Colonic mucosa (tissue), 4 donors: Measurements from ENCODE around the gene ANO7. TPM values are rescaled to one million over a fixed set of nuclear protein-coding genes. Genes with fewer than 3 reads are reported as not detected.

Experiments used
- DNase-seq: peaks from one replicate; pipeline ENCODE4 v3.0.0-alpha.2; 2020
- H3K27ac ChIP-seq: fragments of 200-600 bp; one replicate; pipeline ENCODE4 v1.8.0; 2021
- H3K27me3 ChIP-seq: fragments of 200-600 bp; one replicate; pipeline ENCODE4 v1.8.0; 2021
- H3K36me3 ChIP-seq: fragments of 200-600 bp; one replicate; pipeline ENCODE4 v1.8.0; 2021
- H3K4me1 ChIP-seq: fragments of 200-600 bp; one replicate; pipeline ENCODE4 v1.8.0; 2021; ENCODE audit warnings: mild to moderate bottlenecking
- H3K4me3 ChIP-seq: fragments of 200-600 bp; one replicate; pipeline ENCODE4 v1.8.0; 2021
- H3K9ac ChIP-seq, 2 donors: one replicate each; pipeline ENCODE4 v1.7.0; 2013; ENCODE audit warnings: control low read depth in 2 of 2, low read depth in 2 of 2, low read length in 2 of 2
- H3K9me3 ChIP-seq: fragments of 200-600 bp; one replicate; pipeline ENCODE4 v1.8.0; 2021
- intact Hi-C: fragments of 100-400 bp; cut with DNase I; formaldehyde crosslinking; loops from one replicate; pipeline ENCODE4 v1.14.1; 2022
- total RNA-seq, 2 donors: library from RNA; stranded (reverse); fragmentation: NEBNext Ultra II Directional in 1 of 2; extraction: Animal tissue kit (Norgen Biotek cat#: 25700) in 1 of 2; gene quantifications; one replicate each; pipeline ENCODE4 v1.2.1, GENCODE V29; 2021
- TF ChIP-seq, protein P1 (sequence below): fragments of 200-600 bp; IDR thresholded peaks from one replicate; pipeline ENCODE4 v1.8.0; 2022; ENCODE audit warnings: antibody characterized with exemption, mild to moderate bottlenecking
- donor health status: healthy.
- donor health status: DM: no; HTN: no; CAD: no.
- donor health status: DM: no; HTN: no; CAD: no.

ANO7 gene
- total RNA-seq, 2 donors from 2014 or later, result 41.4 to 55.0 TPM

GRCh38 chr2:241204490-241204889, 16.0 kb downstream of the ANO7 start:
- Histone ChIP-seq H3K4me3 (no peak overlapping the region), H3K9ac (no peak overlapping the region), H3K27ac (no peak overlapping the region), H3K36me3 (no peaks in the 10 kb centered on the region), H3K4me1 (no peaks in the 10 kb centered on the region), H3K27me3 (no peaks in the 10 kb centered on the region), H3K9me3 (no peaks in the 10 kb centered on the region)
- intact Hi-C loops, result no loop called here
- TF ChIP-seq, protein P1, sequence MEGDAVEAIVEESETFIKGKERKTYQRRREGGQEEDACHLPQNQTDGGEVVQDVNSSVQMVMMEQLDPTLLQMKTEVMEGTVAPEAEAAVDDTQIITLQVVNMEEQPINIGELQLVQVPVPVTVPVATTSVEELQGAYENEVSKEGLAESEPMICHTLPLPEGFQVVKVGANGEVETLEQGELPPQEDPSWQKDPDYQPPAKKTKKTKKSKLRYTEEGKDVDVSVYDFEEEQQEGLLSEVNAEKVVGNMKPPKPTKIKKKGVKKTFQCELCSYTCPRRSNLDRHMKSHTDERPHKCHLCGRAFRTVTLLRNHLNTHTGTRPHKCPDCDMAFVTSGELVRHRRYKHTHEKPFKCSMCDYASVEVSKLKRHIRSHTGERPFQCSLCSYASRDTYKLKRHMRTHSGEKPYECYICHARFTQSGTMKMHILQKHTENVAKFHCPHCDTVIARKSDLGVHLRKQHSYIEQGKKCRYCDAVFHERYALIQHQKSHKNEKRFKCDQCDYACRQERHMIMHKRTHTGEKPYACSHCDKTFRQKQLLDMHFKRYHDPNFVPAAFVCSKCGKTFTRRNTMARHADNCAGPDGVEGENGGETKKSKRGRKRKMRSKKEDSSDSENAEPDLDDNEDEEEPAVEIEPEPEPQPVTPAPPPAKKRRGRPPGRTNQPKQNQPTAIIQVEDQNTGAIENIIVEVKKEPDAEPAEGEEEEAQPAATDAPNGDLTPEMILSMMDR, result no peak
- DNase-seq, result no peak

GRCh38 chr2:241205086-241205485, 16.6 kb downstream of the ANO7 start:
- Histone ChIP-seq H3K4me3 (no peak overlapping the region), H3K27me3 (no peaks in the 10 kb centered on the region), H3K9ac (no peak overlapping the region), H3K36me3 (no peaks in the 10 kb centered on the region), H3K27ac (no peak overlapping the region), H3K4me1 (no peaks in the 10 kb centered on the region), H3K9me3 (no peaks in the 10 kb centered on the region)
- intact Hi-C loops, result no loop called here
- TF ChIP-seq, protein P1, result no peak
- no peak for DNase-seq

DNA sequence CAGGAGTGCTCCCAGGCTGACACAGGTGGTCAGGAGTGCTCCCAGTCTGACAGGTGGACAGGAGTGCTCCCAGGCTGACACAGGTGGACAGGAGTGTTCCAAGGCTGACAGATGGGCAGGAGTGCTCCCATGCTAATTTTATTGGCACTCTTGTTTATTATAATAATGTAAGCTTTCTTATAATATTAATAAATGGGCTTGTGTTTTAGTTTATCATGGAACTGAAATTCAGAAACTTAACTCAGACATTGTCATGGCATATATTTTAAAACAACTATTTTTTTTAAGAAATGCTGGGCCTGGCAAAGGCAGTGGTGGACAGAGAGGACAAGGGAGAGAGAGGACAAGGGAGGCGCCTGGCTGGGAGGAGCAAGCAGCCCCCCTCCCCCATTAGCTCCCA, 18.7 kb downstream of the ANO7 start:
- no peaks in the 10 kb centered on the region for H3K4me1 ChIP-seq
- H3K4me3 ChIP-seq, result no peak overlapping the region
- intact Hi-C loops, result no loop called here
- H3K9ac ChIP-seq, result no peak overlapping the region
- H3K9me3 ChIP-seq, result no peaks in the 10 kb centered on the region
- no peaks in the 10 kb centered on the region for H3K36me3 ChIP-seq
- no peak for DNase-seq
- TF ChIP-seq, protein P1, result no peak
- no peak overlapping the region for H3K27ac ChIP-seq
- no peaks in the 10 kb centered on the region for H3K27me3 ChIP-seq

GRCh38 chr2:241207641-241208040, 19.2 kb downstream of the ANO7 start:
- no peak overlapping the region for H3K9ac ChIP-seq
- no peak for DNase-seq
- no peaks in the 10 kb centered on the region for H3K36me3 ChIP-seq
- no peaks in the 10 kb centered on the region for H3K4me1 ChIP-seq
- H3K4me3 ChIP-seq, result no peak overlapping the region
- TF ChIP-seq, protein P1, result no peak
- H3K27ac ChIP-seq, result no peak overlapping the region
- H3K9me3 ChIP-seq, result no peaks in the 10 kb centered on the region
- H3K27me3 ChIP-seq, result no peaks in the 10 kb centered on the region
- intact Hi-C loops, result no loop called here

GRCh38 chr2:241208058-241208457, 19.6 kb downstream of the ANO7 start:
- Histone ChIP-seq H3K27me3 (no peaks in the 10 kb centered on the region), H3K4me3 (no peak overlapping the region), H3K4me1 (no peaks in the 10 kb centered on the region), H3K9ac (no peak overlapping the region), H3K9me3 (no peaks in the 10 kb centered on the region), H3K27ac (no peak overlapping the region), H3K36me3 (no peaks in the 10 kb centered on the region)
- intact Hi-C loops, result no loop called here
- DNase-seq, result no peak
- TF ChIP-seq, protein P1, result no peak

GRCh38 chr2:241209271-241209670, 20.8 kb downstream of the ANO7 start:
- intact Hi-C loops, result no loop called here

More at GRCh38 chr2:241209271-241209670, 20.8 kb downstream of the ANO7 start:
- no peak for DNase-seq
- Histone ChIP-seq H3K27ac (no peak overlapping the region), H3K4me3 (no peak overlapping the region), H3K36me3 (no peaks in the 10 kb centered on the region), H3K9me3 (no peaks in the 10 kb centered on the region), H3K4me1 (no peaks in the 10 kb centered on the region), H3K27me3 (no peaks in the 10 kb centered on the region), H3K9ac (no peak overlapping the region)
- TF ChIP-seq, protein P1, result no peak
